KOPT-K1 (cell line): ENCODE data around the gene TMPRSS13.
"Not testable (repeated sequence)": the region's sequence is repeated elsewhere in the genome, so short reads cannot be mapped to it uniquely, and the experiment has no call there.

ENCODE experiments used
- H3K27ac ChIP-seq: fragments of 200-600 bp; sonication (generic); 2 replicates; pipeline ENCODE4 v1.5.1; 2016; ENCODE audit warnings: antibody characterized with exemption, mild to moderate bottlenecking, low read depth, low read length; ENCODE audit not compliant: poor library complexity, severe bottlenecking
- H3K36me3 ChIP-seq: fragments of 200-600 bp; sonication (generic); 2 replicates; pipeline ENCODE4 v1.5.1; 2017; ENCODE audit warnings: antibody characterized with exemption, mild to moderate bottlenecking, low read length, moderate library complexity; ENCODE audit not compliant: insufficient read depth
- H3K9me3 ChIP-seq: fragments of 200-600 bp; sonication (generic); 2 replicates; pipeline ENCODE4 v1.5.1; 2017; ENCODE audit warnings: antibody characterized with exemption, low read length, mild to moderate bottlenecking; ENCODE audit not compliant: insufficient read depth, poor library complexity, severe bottlenecking

The TMPRSS13 gene

GRCh38 chr11:117929142-117929915 is at the start of gene TMPRSS13:
Gene TMPRSS13, minus strand, starts transcription at chr11:117929402. Its CDS starts 95 bp downstream, at chr11:117929307.
- H3K9me3 ChIP-seq: no peaks in the 10 kb centered on the region
- no peaks in the 10 kb centered on the region for H3K36me3 ChIP-seq
- H3K27ac ChIP-seq: peak within 1 kb of the TSS; percentile 84

- H3K27ac ChIP-seq: no peak overlapping the region
- no peaks in the 10 kb centered on the region for H3K36me3 ChIP-seq
- no peaks in the 10 kb centered on the region for H3K9me3 ChIP-seq
Observed at GRCh38 chr11:117978991-117979390, 49.8 kb upstream of the TMPRSS13 start.

- not testable (repeated sequence) for H3K27ac ChIP-seq, H3K9me3 ChIP-seq, H3K36me3 ChIP-seq
Observed at GRCh38 chr11:117978291-117978910, 49.2 kb upstream of the TMPRSS13 start.

- not testable (repeated sequence) for H3K36me3 ChIP-seq, H3K9me3 ChIP-seq, H3K27ac ChIP-seq
Observed at GRCh38 chr11:117977612-117978264, 48.5 kb upstream of the TMPRSS13 start.

- H3K27ac ChIP-seq: no peak overlapping the region
- H3K9me3 ChIP-seq: no peaks in the 10 kb centered on the region
- no peaks in the 10 kb centered on the region for H3K36me3 ChIP-seq
Observed at GRCh38 chr11:117977029-117977428, 47.8 kb upstream of the TMPRSS13 start.

- Histone ChIP-seq H3K27ac (no peak overlapping the region), H3K36me3 (no peaks in the 10 kb centered on the region), H3K9me3 (no peaks in the 10 kb centered on the region)
Observed at GRCh38 chr11:117976445-117976844, 47.2 kb upstream of the TMPRSS13 start.

GRCh38 chr11:117973503-117973860 is 44.3 kb upstream of the TMPRSS13 start:
- no peak overlapping the region for H3K27ac ChIP-seq
- no peaks in the 10 kb centered on the region for H3K9me3 ChIP-seq
- H3K36me3 ChIP-seq: no peaks in the 10 kb centered on the region

GRCh38 chr11:117972629-117973502 is 43.7 kb upstream of the TMPRSS13 start:
- H3K9me3 ChIP-seq: no peaks in the 10 kb centered on the region
- H3K27ac ChIP-seq: no peak overlapping the region
- H3K36me3 ChIP-seq: no peaks in the 10 kb centered on the region

GRCh38 chr11:117972044-117972443 is 42.8 kb upstream of the TMPRSS13 start:
- H3K36me3 ChIP-seq: no peaks in the 10 kb centered on the region
- H3K27ac ChIP-seq: no peak overlapping the region
- no peaks in the 10 kb centered on the region for H3K9me3 ChIP-seq

- no peak overlapping the region for H3K27ac ChIP-seq
- H3K9me3 ChIP-seq: no peaks in the 10 kb centered on the region
- H3K36me3 ChIP-seq: no peaks in the 10 kb centered on the region
Observed at GRCh38 chr11:117970400-117971024, 41.3 kb upstream of the TMPRSS13 start.

- no peak overlapping the region for H3K27ac ChIP-seq
- H3K36me3 ChIP-seq: no peaks in the 10 kb centered on the region
- no peaks in the 10 kb centered on the region for H3K9me3 ChIP-seq
Observed at GRCh38 chr11:117969160-117969991, 40.2 kb upstream of the TMPRSS13 start.

- Histone ChIP-seq H3K27ac (no peak overlapping the region), H3K36me3 (no peaks in the 10 kb centered on the region), H3K9me3 (no peaks in the 10 kb centered on the region)
Observed at GRCh38 chr11:117966908-117967307, 37.7 kb upstream of the TMPRSS13 start.

GRCh38 chr11:117962826-117963225 is 33.6 kb upstream of the TMPRSS13 start:
- H3K9me3 ChIP-seq: peaks cover 7% of the 10 kb centered on the region
- H3K36me3 ChIP-seq: no peaks in the 10 kb centered on the region
- no peak overlapping the region for H3K27ac ChIP-seq

GRCh38 chr11:117961896-117962295 is 32.7 kb upstream of the TMPRSS13 start:
- H3K9me3 ChIP-seq: peaks cover 7% of the 10 kb centered on the region
- H3K36me3 ChIP-seq: no peaks in the 10 kb centered on the region
- no peak overlapping the region for H3K27ac ChIP-seq
